Measurements from ENCODE around the gene SRRM2. TPM values are rescaled to one million over a fixed set of nuclear protein-coding genes. Genes with fewer than 3 reads are reported as not detected.

SRRM2 gene
- polyA plus RNA-seq, 1 donor (not counting 4 experiments of a cell fraction or from before 2014, with no cell fraction given): 101 TPM

DNA sequence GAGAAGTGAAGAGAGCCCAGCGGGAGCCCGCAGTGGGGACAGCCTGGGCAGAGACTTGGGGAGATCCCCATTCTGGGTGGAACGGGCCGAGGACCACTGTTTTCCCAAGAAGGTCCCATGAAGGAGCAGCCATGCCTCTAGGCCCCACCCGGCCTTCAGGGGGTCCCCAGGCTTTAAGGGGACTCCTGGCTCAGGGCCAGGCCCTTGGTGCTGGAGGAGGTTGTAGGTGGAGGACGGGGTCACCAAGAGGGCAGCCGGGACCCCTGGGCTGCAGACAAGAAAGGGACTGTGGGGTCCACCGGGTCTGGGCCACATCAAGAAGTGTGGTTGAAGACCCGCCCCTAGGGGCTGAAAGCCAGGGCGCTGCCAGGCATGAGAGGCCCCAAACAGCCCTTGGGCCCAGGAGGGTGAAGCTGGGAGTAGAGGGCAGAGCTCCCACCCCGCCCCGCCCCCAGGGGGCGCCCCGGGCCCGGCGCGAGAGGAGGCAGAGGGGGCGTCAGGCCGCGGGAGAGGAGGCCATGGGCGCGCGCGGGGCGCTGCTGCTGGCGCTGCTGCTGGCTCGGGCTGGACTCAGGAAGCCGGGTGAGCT is 64.4 kb downstream of the SRRM2 start, which contains the start of gene PRSS21:
TSS of gene PRSS21 (plus strand) at position 487 of the 589 bp plus-strand sequence. CDS start at position 519, 32 bp downstream.
- dilution Hi-C loops (cut with MboI; ENCODE audit: extremely low pct_ligation_motif_present, low sequenced_read_pairs): no loop called here
- TF ChIP-seq CTCF (optimal IDR thresholded peaks at IDR 0.05 in 1 of 3, IDR thresholded peaks at IDR 0.05 in 1 of 3, conservative IDR thresholded peaks at IDR 0.05 in 1 of 3; ENCODE audit: extremely low read depth in 1 of 3, insufficient read depth in 2 of 3, low read length in 3 of 3): peak in 1 of 3 experiments; percentile 11
- TF ChIP-seq EZH2 (IDR thresholded peaks at IDR 0.05; ENCODE audit: low read length): no peak
- Histone ChIP-seq H3K36me3 (ENCODE audit: control insufficient read depth in 2 of 2, extremely low read depth in 1 of 2, insufficient read depth in 2 of 2, low read length in 2 of 2) (no peaks in the 10 kb centered on the region), H3K4me3 (ENCODE audit: control insufficient read depth in 2 of 3, extremely low read depth in 1 of 3, insufficient read depth in 2 of 3, low read depth in 1 of 3, low read length in 3 of 3) (peak within 1 kb of the TSS in 1 of 3 experiments; percentile 29), H3K9me1 (ENCODE audit: control insufficient read depth, extremely low read depth, insufficient read depth, low read length) (no peaks in the 10 kb centered on the region), H4K20me1 (ENCODE audit: control insufficient read depth, extremely low read depth, insufficient read depth, low read length) (no peaks in the 10 kb centered on the region), H3K4me1 (ENCODE audit: control insufficient read depth, extremely low read depth, insufficient read depth, low read length) (peaks cover 5% of the 10 kb centered on the region), H3K79me2 (ENCODE audit: control insufficient read depth, insufficient read depth, low read length) (no peaks in the 10 kb centered on the region), H3K27ac (ENCODE audit: control insufficient read depth, insufficient read depth, low read length) (no peak within 1 kb of the TSS), H3K9ac (ENCODE audit: control insufficient read depth, extremely low read depth, insufficient read depth, low read length) (no peak within 1 kb of the TSS), H3K9me3 (ENCODE audit: control insufficient read depth, low read depth, low read length) (no peaks in the 10 kb centered on the region), H3K27me3 (ENCODE audit: control insufficient read depth, extremely low read depth, insufficient read depth, low read length) (peaks cover 34% of the 10 kb centered on the region), H2AFZ (ENCODE audit: control insufficient read depth, low read length) (no peak within 1 kb of the TSS), H3K4me2 (ENCODE audit: control insufficient read depth, extremely low read depth, insufficient read depth, low read depth, low read length) (no peak within 1 kb of the TSS)
- no peak for DNase-seq (ENCODE audit: low read depth, low spot score)
- no peak for FAIRE-seq

DNA sequence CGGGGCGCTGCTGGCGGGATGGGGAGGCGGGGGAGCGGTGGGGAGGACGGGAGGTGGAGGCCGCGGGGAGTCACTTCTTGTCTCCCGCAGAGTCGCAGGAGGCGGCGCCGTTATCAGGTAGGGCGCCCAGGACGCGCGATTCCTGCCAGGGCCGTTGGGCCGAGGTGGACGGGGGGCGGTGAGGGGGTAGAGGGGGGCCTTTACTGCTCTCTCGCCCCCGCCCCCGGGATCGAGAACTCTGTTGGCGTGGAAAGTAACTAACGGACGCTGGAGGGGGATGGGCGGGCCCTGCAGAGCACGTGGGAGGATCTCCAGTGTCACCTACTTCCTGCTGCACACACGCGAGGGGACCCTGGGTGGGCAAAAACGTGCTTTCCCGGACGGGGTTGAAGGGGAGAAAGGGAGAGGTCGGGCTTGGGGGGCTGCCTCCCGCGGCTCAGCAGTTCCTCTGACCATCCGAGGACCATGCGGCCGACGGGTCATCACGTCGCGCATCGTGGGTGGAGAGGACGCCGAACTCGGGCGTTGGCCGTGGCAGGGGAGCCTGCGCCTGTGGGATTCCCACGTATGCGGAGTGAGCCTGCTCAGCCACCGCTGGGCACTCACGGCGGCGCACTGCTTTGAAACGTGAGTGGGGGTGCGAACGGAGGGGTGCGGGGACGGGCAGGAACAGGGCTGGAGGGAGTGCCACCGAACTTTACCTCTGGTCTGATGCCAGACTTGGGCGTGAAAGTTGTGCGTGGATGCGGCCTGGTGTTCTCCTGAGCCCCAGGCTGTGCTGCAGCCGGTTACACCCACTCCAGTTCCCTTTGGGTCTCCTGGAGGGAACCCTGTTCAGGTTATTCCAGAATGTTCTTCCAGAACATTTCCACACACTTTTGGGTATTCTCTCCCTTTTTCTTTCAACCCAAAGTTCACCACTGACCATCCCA is 65.2 kb downstream of the SRRM2 start:
- DNase-seq (ENCODE audit: low read depth, low spot score) (no peak), FAIRE-seq (no peak)
- H3K4me1 ChIP-seq (ENCODE audit: control insufficient read depth, extremely low read depth, insufficient read depth, low read length): no peaks in the 10 kb centered on the region
- dilution Hi-C loops (cut with MboI; ENCODE audit: extremely low pct_ligation_motif_present, low sequenced_read_pairs): no loop called here
- H3K9me1 ChIP-seq (ENCODE audit: control insufficient read depth, extremely low read depth, insufficient read depth, low read length): no peaks in the 10 kb centered on the region
- no peak overlapping the region for H3K9ac ChIP-seq (ENCODE audit: control insufficient read depth, extremely low read depth, insufficient read depth, low read length)
- H3K4me2 ChIP-seq (ENCODE audit: control insufficient read depth, extremely low read depth, insufficient read depth, low read depth, low read length): no peak overlapping the region
- H3K36me3 ChIP-seq (ENCODE audit: control insufficient read depth in 2 of 2, extremely low read depth in 1 of 2, insufficient read depth in 2 of 2, low read length in 2 of 2): no peaks in the 10 kb centered on the region
- H3K9me3 ChIP-seq (ENCODE audit: control insufficient read depth, low read depth, low read length): no peaks in the 10 kb centered on the region
- no peak overlapping the region for H3K27ac ChIP-seq (ENCODE audit: control insufficient read depth, insufficient read depth, low read length)
- H3K4me3 ChIP-seq (ENCODE audit: control insufficient read depth in 2 of 3, extremely low read depth in 1 of 3, insufficient read depth in 2 of 3, low read depth in 1 of 3, low read length in 3 of 3): peak overlapping the region in 1 of 3 experiments; percentile 29
- no peaks in the 10 kb centered on the region for H3K79me2 ChIP-seq (ENCODE audit: control insufficient read depth, insufficient read depth, low read length)
- TF ChIP-seq EZH2 (IDR thresholded peaks at IDR 0.05; ENCODE audit: low read length) (no peak), CTCF (optimal IDR thresholded peaks at IDR 0.05 in 1 of 3, IDR thresholded peaks at IDR 0.05 in 1 of 3, conservative IDR thresholded peaks at IDR 0.05 in 1 of 3; ENCODE audit: extremely low read depth in 1 of 3, insufficient read depth in 2 of 3, low read length in 3 of 3) (peak in 1 of 3 experiments; percentile 1)
- H3K27me3 ChIP-seq (ENCODE audit: control insufficient read depth, extremely low read depth, insufficient read depth, low read length): peaks cover 29% of the 10 kb centered on the region
- no peaks in the 10 kb centered on the region for H4K20me1 ChIP-seq (ENCODE audit: control insufficient read depth, extremely low read depth, insufficient read depth, low read length)
- no peak overlapping the region for H2AFZ ChIP-seq (ENCODE audit: control insufficient read depth, low read length)

All from keratinocyte (primary cell).